ENCODE measurements around the gene CABCOCO1.

- TF ChIP-seq YY1 (IDR thresholded peaks at IDR 0.05; ENCODE audit: insufficient read depth, insufficient read length) (no peak), ZNF274 (IDR thresholded peaks at IDR 0.05; ENCODE audit: low read depth, low read length) (no peak), SUZ12 (IDR thresholded peaks at IDR 0.05; ENCODE audit: extremely low read depth, insufficient read depth, insufficient read length) (no peak)
These were observed 42.4 kb downstream of the CABCOCO1 start for GRCh38 chr10:61705022-61705613.

Measured in NT2/D1 (cell line).